Thyroid gland (tissue), 4 donors: ENCODE results near the gene PUSL1. TPM values are rescaled to one million over a fixed set of nuclear protein-coding genes. Genes with fewer than 3 reads are reported as not detected.

Source experiments
- DNase-seq, 2 donors: peaks; one replicate each; pipeline ENCODE4 v3.0.0-alpha.2; 2019
- H3K27ac ChIP-seq, 3 donors: fragments of 200-600 bp; sonication (generic); 1 replicate in 2 of 3; 2 replicates in 1 of 3; pipeline ENCODE4 v1.5.1; 2016 to 2019; ENCODE audit warnings: mild to moderate bottlenecking in 1 of 3, moderate library complexity in 1 of 3
- H3K27me3 ChIP-seq: fragments of 200-600 bp; sonication (generic); one replicate; pipeline ENCODE4 v1.5.1; 2019
- H3K36me3 ChIP-seq, 2 donors: fragments of 200-600 bp; sonication (generic); one replicate each; pipeline ENCODE4 v1.5.1; 2016 to 2019
- H3K4me1 ChIP-seq, 2 donors: fragments of 200-600 bp; sonication (generic); one replicate each; pipeline ENCODE4 v1.5.1; 2017 to 2019
- H3K4me3 ChIP-seq, 3 donors: fragments of 200-600 bp; sonication (generic); replicated peaks in 1 of 3; 1 replicate in 2 of 3; 2 replicates in 1 of 3; pipeline ENCODE4 v1.5.1; 2016; ENCODE audit warnings: mild to moderate bottlenecking in 1 of 3
- H3K9me3 ChIP-seq: fragments of 200-600 bp; sonication (generic); one replicate; pipeline ENCODE4 v1.5.1; 2017
- CTCF ChIP-seq, 6 experiments: fragments of 200-600 bp in 3 of 6; fragments of 450-650 bp in 3 of 6; sonication (generic) in 3 of 6; IDR thresholded peaks; one replicate each; pipeline ENCODE4 v1.5.1; 2016 to 2019; ENCODE audit warnings: antibody characterized with exemption in 6 of 6, mild to moderate bottlenecking in 2 of 6, inconsistent platforms in 1 of 6, moderate library complexity in 1 of 6
- POLR2A ChIP-seq, 2 donors: fragments of 450-650 bp; IDR thresholded peaks; one replicate each; pipeline ENCODE4 v1.6.1; 2017; ENCODE audit warnings: antibody characterized with exemption in 2 of 2, mild to moderate bottlenecking in 2 of 2, moderate library complexity in 1 of 2
- WGBS, 2 donors: methylation state at CpG; one replicate each; pipeline ENCODE4 v1.1.5; 2017; 5-methylcytosine and 5-hydroxymethylcytosine counted together
- intact Hi-C: fragments of 100-400 bp; cut with DNase I; formaldehyde crosslinking; loops from one replicate; pipeline ENCODE4 v1.15.1; 2023
- total RNA-seq, 4 donors: library from RNA; depleted of rRNA; stranded (reverse); fragments of >200 nt; gene quantifications; one replicate each; pipeline ENCODE4 v1.2.3, GENCODE V29; 2016

The PUSL1 gene
- total RNA-seq, 4 donors from 2014 or later = 24.0 to 41.4 (median 28.0) TPM

DNA sequence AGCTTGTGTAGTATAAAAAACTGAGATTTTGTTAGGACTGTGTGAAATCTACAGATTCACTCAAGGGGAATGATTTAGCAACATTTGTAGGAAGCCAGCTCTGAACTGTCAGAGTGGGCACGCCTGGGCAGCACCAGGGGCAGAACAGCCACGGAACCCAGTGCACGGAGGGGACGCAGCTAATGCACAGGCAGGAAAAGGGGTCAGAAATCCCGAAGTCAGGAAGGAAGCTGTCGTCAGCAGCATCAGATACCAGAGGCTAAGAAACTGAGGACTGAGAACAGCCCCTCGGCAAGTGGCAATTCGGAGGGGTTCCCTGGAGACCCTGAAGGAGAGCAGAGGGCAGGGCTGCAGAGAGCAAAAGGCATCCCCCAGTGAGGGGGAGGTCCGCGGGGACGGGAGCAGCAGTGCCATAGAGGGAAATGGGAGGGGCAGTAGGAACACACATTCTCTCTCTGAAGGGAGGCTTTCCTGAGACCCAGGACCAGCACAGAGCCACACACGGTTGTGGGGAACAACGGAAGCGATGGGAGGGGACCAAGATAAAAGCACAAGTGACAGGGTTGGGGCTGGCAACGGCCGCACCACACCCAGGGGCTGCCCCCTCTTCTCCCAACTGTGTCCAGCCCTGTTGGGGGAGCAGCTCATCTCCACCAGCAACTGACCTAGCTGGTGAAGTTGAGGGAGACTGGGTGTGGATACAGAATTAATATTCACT lies 47.4 kb upstream of the PUSL1 start:
- H3K4me3 ChIP-seq = no peak overlapping the region
- DNase-seq = no peak
- H3K4me1 ChIP-seq = no peaks in the 10 kb centered on the region
- H3K27ac ChIP-seq = no peak overlapping the region
- H3K9me3 ChIP-seq = no peaks in the 10 kb centered on the region
- 74 to 81% methylated on average over 16 of the region's 16 CpGs for WGBS, 2 donors
- no peaks in the 10 kb centered on the region for H3K27me3 ChIP-seq
- intact Hi-C loops = no loop called here
- TF ChIP-seq POLR2A (IDR thresholded peaks at IDR 0.05) (no peak), CTCF (IDR thresholded peaks at IDR 0.05) (no peak)
- peaks cover 25 to 41% of the 10 kb centered on the region in 2 donors for H3K36me3 ChIP-seq

DNA sequence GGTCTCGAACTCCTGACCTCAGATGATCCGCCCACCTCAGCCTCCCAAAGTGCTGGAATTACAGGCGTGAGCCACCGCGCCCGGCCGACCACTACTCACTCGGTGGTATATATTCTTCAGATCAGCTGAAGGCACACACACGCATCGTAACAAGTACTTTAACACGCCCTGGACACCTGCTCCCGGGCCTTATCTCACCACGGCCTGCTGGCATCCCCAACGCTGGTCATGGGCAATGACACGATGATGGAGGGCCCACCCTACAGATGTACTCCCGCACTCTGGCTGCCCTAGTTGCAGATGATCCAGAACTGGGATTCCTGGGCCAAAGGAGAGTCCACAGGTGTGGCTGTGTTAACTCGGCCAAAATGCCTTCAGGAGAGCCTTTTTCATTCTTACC lies 46.3 kb upstream of the PUSL1 start:
- WGBS, 2 donors = 96 to 98% methylated on average over 17 of the region's 17 CpGs
- Histone ChIP-seq H3K9me3 (no peaks in the 10 kb centered on the region), H3K4me3 (no peak overlapping the region), H3K27ac (no peak overlapping the region), H3K4me1 (no peaks in the 10 kb centered on the region), H3K27me3 (no peaks in the 10 kb centered on the region), H3K36me3 (peaks cover 21 to 40% of the 10 kb centered on the region in 2 donors)
- intact Hi-C loops = no loop called here
- TF ChIP-seq CTCF (IDR thresholded peaks at IDR 0.05) (no peak), POLR2A (IDR thresholded peaks at IDR 0.05) (no peak)
- DNase-seq = no peak

DNA sequence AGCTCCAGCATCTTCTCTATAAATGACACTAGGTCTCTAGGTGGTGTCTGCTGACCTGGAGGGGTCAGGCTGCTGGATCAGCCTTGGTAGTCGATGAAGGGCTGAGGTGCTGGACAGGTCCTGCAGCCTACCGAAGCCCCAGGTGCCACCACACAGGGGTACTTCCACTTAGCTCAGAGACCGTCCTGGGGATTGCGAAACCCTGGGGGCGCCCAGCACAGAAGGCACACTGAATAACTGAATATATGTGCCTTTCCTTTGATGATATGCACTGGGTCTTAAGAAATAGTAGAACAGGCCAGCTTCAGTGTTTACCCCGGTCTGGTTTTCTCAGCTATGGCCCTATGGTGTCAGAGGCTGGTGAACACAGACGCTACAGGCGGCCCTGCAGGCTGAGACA lies 45.6 kb upstream of the PUSL1 start:
- TF ChIP-seq POLR2A (IDR thresholded peaks at IDR 0.05) (no peak), CTCF (IDR thresholded peaks at IDR 0.05) (no peak)
- Histone ChIP-seq H3K4me3 (no peak overlapping the region), H3K9me3 (no peaks in the 10 kb centered on the region), H3K27me3 (no peaks in the 10 kb centered on the region), H3K27ac (no peak overlapping the region), H3K4me1 (no peaks in the 10 kb centered on the region), H3K36me3 (peaks cover 21 to 47% of the 10 kb centered on the region in 2 donors)
- WGBS, 2 donors = 92 to 100% methylated on average over 3 to 7 of the region's 8 CpGs
- DNase-seq = no peak
- intact Hi-C loops = no loop called here

GRCh38 chr1:1264026-1264425 lies 44.4 kb upstream of the PUSL1 start:
- Histone ChIP-seq H3K4me1 (no peaks in the 10 kb centered on the region), H3K27me3 (no peaks in the 10 kb centered on the region), H3K27ac (no peak overlapping the region), H3K36me3 (peaks cover 21 to 48% of the 10 kb centered on the region in 2 donors), H3K9me3 (no peaks in the 10 kb centered on the region), H3K4me3 (no peak overlapping the region)
- TF ChIP-seq POLR2A (IDR thresholded peaks at IDR 0.05) = no peak
- no peak for TF ChIP-seq CTCF (IDR thresholded peaks at IDR 0.05)
- 86 to 91% methylated on average over 9 of the region's 9 CpGs for WGBS, 2 donors
- intact Hi-C loops = no loop called here
- DNase-seq = no peak

DNA sequence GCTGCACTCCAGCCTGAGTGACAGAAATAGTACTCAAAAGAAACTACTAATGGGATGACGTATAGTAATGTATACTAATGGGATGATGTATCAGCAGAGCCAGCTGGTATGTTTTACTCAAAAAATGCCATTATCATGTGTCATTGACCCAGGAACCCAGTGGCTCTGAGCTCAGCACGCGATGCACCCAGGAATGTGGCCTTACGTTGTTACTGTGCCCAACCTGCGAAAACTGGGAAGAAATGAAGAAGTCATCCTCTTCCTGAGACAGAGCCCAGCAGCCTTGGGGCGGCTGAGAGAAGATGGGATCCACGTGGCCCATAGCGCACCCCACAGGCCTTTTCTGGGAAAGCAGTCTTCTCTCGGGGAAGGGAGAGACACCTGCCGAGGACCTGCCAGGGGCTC lies 43.5 kb upstream of the PUSL1 start:
- WGBS, 2 donors = 88 to 89% methylated on average over 10 of the region's 10 CpGs
- Histone ChIP-seq H3K4me1 (no peaks in the 10 kb centered on the region), H3K4me3 (no peak overlapping the region), H3K27me3 (no peaks in the 10 kb centered on the region), H3K36me3 (peaks cover 21 to 48% of the 10 kb centered on the region in 2 donors), H3K27ac (no peak overlapping the region), H3K9me3 (no peaks in the 10 kb centered on the region)
- TF ChIP-seq POLR2A (IDR thresholded peaks at IDR 0.05) = no peak
- no peak for TF ChIP-seq CTCF (IDR thresholded peaks at IDR 0.05)
- DNase-seq = no peak
- intact Hi-C loops = no loop called here
